K562 (cell line): ENCODE measurements around the gene TTBK2. TPM values are rescaled to one million over a fixed set of nuclear protein-coding genes. Genes with fewer than 3 reads are reported as not detected.

Source experiments
- ATAC-seq: fragments of 200-7000 bp; cut with Tn5 transposase; 3 replicates; pipeline ENCODE4 v1.9.1; 2020; ENCODE audit warnings: moderate library complexity
- BruUV-seq: library from RNA; stranded (reverse); fragments of 400-500 nt; replicated peaks from 2 replicates; lab custom pipeline; 2021; lab: Mats Ljungman, UMichigan
- CTCF ChIA-PET: fragments of 300-600 bp; formaldehyde crosslinking; extraction: SDS; loops from one replicate; lab custom pipeline; 2021; ENCODE audit warnings: low intra/inter-chr PET ratio; lab: Yijun Ruan, JAX
- POLR2A ChIA-PET: fragments of 300-600, 350-650 bp; sonication (Branson Sonifier 250); formaldehyde crosslinking; extraction: SDS; loops from one replicate; lab custom pipeline; 2021; ENCODE audit warnings: antibody characterized with exemption, inconsistent platforms; lab: Yijun Ruan, JAX
- DNase-seq, 4 experiments: peaks; one replicate each; pipeline versions ENCODE4 v3.0.0 to v3.0.0-alpha.2; 2011 to 2018; ENCODE audit warnings: low spot score in 3 of 4, mixed read lengths in 3 of 4; ENCODE audit errors: extremely low read depth in 1 of 4
- FAIRE-seq: peaks from 2 replicates; lab custom pipeline; 2011; peaks lifted over from hg19 to GRCh38; lab: Jason Lieb, UNC
- H2AFZ ChIP-seq: 2 replicates; pipeline ENCODE4 v1.6.0; 2011; ENCODE audit warnings: low read depth, low read length, control low read depth, inconsistent platforms
- H3K27ac ChIP-seq: fragments of 200-600 bp; 3 replicates; pipeline ENCODE4 v1.8.0; 2011; ENCODE audit warnings: low read depth, mild to moderate bottlenecking, control low read depth, inconsistent platforms, low read length, moderate library complexity, mixed read lengths; ENCODE audit errors: extremely low read depth
- H3K27me3 ChIP-seq, 2 experiments: fragments of 300-600 bp in 1 of 2; 2 replicates in 1 of 2; 3 replicates in 1 of 2; pipeline versions ENCODE4 v1.6.0 to v1.8.0; 2011; ENCODE audit warnings: inconsistent platforms in 2 of 2, low read length in 2 of 2, mild to moderate bottlenecking in 1 of 2, mixed read lengths in 1 of 2, moderate library complexity in 1 of 2; ENCODE audit not compliant: control insufficient read depth in 2 of 2, insufficient read depth in 2 of 2
- H3K36me3 ChIP-seq: fragments of 300-600 bp; 3 replicates; pipeline ENCODE4 v1.8.0; 2011; ENCODE audit warnings: mild to moderate bottlenecking, low read length, inconsistent platforms; ENCODE audit not compliant: control insufficient read depth, insufficient read depth
- H3K4me1 ChIP-seq, 2 experiments: fragments of 200-600 bp in 1 of 2; replicated peaks in 1 of 2; 2 replicates in 1 of 2; 3 replicates in 1 of 2; pipeline versions ENCODE4 v1.5.1 to v1.8.0; 2011; ENCODE audit warnings: inconsistent platforms in 2 of 2, low read length in 2 of 2, mild to moderate bottlenecking in 1 of 2, mixed read lengths in 1 of 2, moderate library complexity in 1 of 2; ENCODE audit not compliant: control insufficient read depth in 2 of 2, insufficient read depth in 2 of 2
- H3K4me2 ChIP-seq: 2 replicates; pipeline ENCODE4 v1.6.1; 2011; ENCODE audit warnings: low read length, control low read depth, inconsistent platforms, mixed read lengths; ENCODE audit not compliant: insufficient read depth
- H3K4me3 ChIP-seq: fragments of 200-600 bp; sonication (generic), shearing (Covaris generic); 2 replicates; pipeline ENCODE4 v1.5.1; 2016; ENCODE audit warnings: control low read depth, inconsistent platforms
- H3K79me2 ChIP-seq: fragments of 200-600 bp; 3 replicates; pipeline ENCODE4 v1.8.0; 2011; ENCODE audit warnings: low read length, inconsistent platforms; ENCODE audit not compliant: control insufficient read depth, insufficient read depth
- H3K9ac ChIP-seq, 2 experiments: 2 replicates each; pipeline versions ENCODE4 v1.6.0 to v1.6.1; 2011; ENCODE audit warnings: low read depth in 2 of 2, low read length in 2 of 2, control low read depth in 1 of 2, inconsistent platforms in 1 of 2, mild to moderate bottlenecking in 1 of 2, mixed read lengths in 1 of 2; ENCODE audit not compliant: insufficient read depth in 1 of 2
- H3K9me1 ChIP-seq: one replicate; pipeline ENCODE4 v1.6.0; 2011; ENCODE audit warnings: inconsistent platforms, mild to moderate bottlenecking, low read length, moderate library complexity; ENCODE audit not compliant: control insufficient read depth, insufficient read depth
- H3K9me3 ChIP-seq: replicated peaks from 2 replicates; pipeline ENCODE4 v1.5.1; 2011; ENCODE audit warnings: low read depth, low read length, inconsistent platforms; ENCODE audit not compliant: control insufficient read depth, insufficient read depth
- H4K20me1 ChIP-seq: replicated peaks from 2 replicates; pipeline ENCODE4 v1.6.1; 2011; ENCODE audit warnings: low read length, inconsistent platforms, mixed read lengths; ENCODE audit not compliant: control insufficient read depth, insufficient read depth
- ATF1 ChIP-seq, 2 experiments: fragments of 450-650 bp in 1 of 2; IDR thresholded peaks; 2 replicates each; pipeline ENCODE4 v1.6.1; 2016; ENCODE audit warnings: missing compliant biosample characterization in 1 of 2, missing genetic modification characterization in 1 of 2
- C11orf30 ChIP-seq: fragments of 450-650 bp; IDR thresholded peaks from 2 replicates; pipeline ENCODE4 v1.6.1; 2016; ENCODE audit warnings: low read depth, mild to moderate bottlenecking
- E2F4 ChIP-seq: sonication (generic); formaldehyde crosslinking; IDR thresholded peaks from 2 replicates; pipeline ENCODE4 v1.8.0; 2022; ENCODE audit warnings: mild to moderate bottlenecking, low read depth, missing genetic modification reagents
- HDAC8 ChIP-seq: fragments of 450-650 bp; IDR thresholded peaks from 2 replicates; pipeline ENCODE4 v1.6.1; 2016; ENCODE audit warnings: mild to moderate bottlenecking, missing genetic modification characterization, moderate library complexity, missing compliant biosample characterization
- HNRNPH1 ChIP-seq: fragments of 200-400 bp; formaldehyde crosslinking; optimal IDR thresholded peaks from 2 replicates; pipeline ENCODE3; 2017; ENCODE audit warnings: low read depth, mild to moderate bottlenecking, low read length, moderate library complexity
- NCOA2 ChIP-seq, 2 experiments: fragments of 450-650 bp; IDR thresholded peaks; 2 replicates each; pipeline ENCODE4 v1.6.1; 2018; ENCODE audit warnings: mild to moderate bottlenecking in 2 of 2, moderate library complexity in 1 of 2; ENCODE audit not compliant: partially characterized antibody in 2 of 2
- RBM14 ChIP-seq: fragments of 200-400 bp; formaldehyde crosslinking; IDR thresholded peaks from 2 replicates; pipeline ENCODE4 v1.6.1; 2018; ENCODE audit warnings: low read depth, mild to moderate bottlenecking, low read length, moderate library complexity, borderline replicate concordance; ENCODE audit not compliant: insufficient read depth
- SIX5 ChIP-seq, 2 experiments: IDR thresholded peaks; 2 replicates each; pipeline ENCODE4 v1.6.1; 2011; ENCODE audit warnings: low read length in 2 of 2, borderline replicate concordance in 1 of 2, low read depth in 1 of 2, mild to moderate bottlenecking in 1 of 2, moderate library complexity in 1 of 2; ENCODE audit not compliant: insufficient read depth in 1 of 2
- SMARCB1 ChIP-seq: IDR thresholded peaks from 2 replicates; pipeline ENCODE4 v1.6.1; 2011; ENCODE audit warnings: improper control_type of control experiment, low read depth; ENCODE audit not compliant: insufficient read length
- SRSF9 ChIP-seq: fragments of 200-400 bp; formaldehyde crosslinking; IDR thresholded peaks from 2 replicates; pipeline ENCODE4 v1.6.1; 2017; ENCODE audit warnings: low read depth, low read length, borderline replicate concordance
- TEAD4 ChIP-seq, 2 experiments: sonication (generic) in 1 of 2; formaldehyde crosslinking in 1 of 2; IDR thresholded peaks; 2 replicates each; pipeline versions ENCODE4 v1.6.1 to v1.8.0; 2012 to 2022; ENCODE audit warnings: borderline replicate concordance in 1 of 2, inconsistent platforms in 1 of 2, low read length in 1 of 2, mild to moderate bottlenecking in 1 of 2, missing genetic modification reagents in 1 of 2
- THRAP3 ChIP-seq: fragments of 450-650 bp; IDR thresholded peaks from 2 replicates; pipeline ENCODE4 v1.6.1; 2016; ENCODE audit warnings: mild to moderate bottlenecking, inconsistent platforms, borderline replicate concordance
- ZBED1 ChIP-seq: IDR thresholded peaks from 2 replicates; pipeline ENCODE4 v1.6.1; 2014
- ZNF398 ChIP-seq: fragments of 250-450 bp; sonication (Bioruptor Pico); IDR thresholded peaks from 2 replicates; pipeline ENCODE4 v1.8.0; 2021; ENCODE audit warnings: moderate library complexity, mild to moderate bottlenecking, inconsistent platforms
- WGBS: fragments of 100-300 bp; shearing (Covaris generic); methylation state at CpG from one replicate; pipeline ENCODE4 v1.1.6; 2016; ENCODE audit warnings: low coverage, mixed read lengths; ENCODE audit not compliant: insufficient coverage; ENCODE audit errors: missing lambda C conversion rate; 5-methylcytosine and 5-hydroxymethylcytosine counted together
- in situ Hi-C: fragments of 300-500 bp; cut with MboI; formaldehyde crosslinking; loops from 4 replicates; pipeline ENCODE4 v1.15.0; 2018; ENCODE audit warnings: inconsistent platforms, mixed read lengths
- intact Hi-C: fragments of 100-400 bp; cut with micrococcal nuclease; formaldehyde crosslinking; loops from 2 replicates; pipeline ENCODE4 v1.14.2; 2022
- polyA plus RNA-seq, 8 experiments: library from polyadenylated mRNA; depleted of rRNA in 4 of 8; stranded (reverse) in 5 of 8; unstranded in 3 of 8; fragments of >200 nt; fragmentation: Nextera tagmentation in 2 of 8; fragmentation: Illumina TruSeq in 1 of 8; extraction: Ambion mirVana in 2 of 8; extraction: Trizol in 1 of 8; gene quantifications; 2 replicates each; pipeline versions ENCODE4 v1.2.1 to v1.2.3, GENCODE V29; 2011 to 2014; ENCODE audit warnings: inconsistent platforms in 1 of 8, missing spikeins in 1 of 8
- total RNA-seq, 7 experiments: library from RNA; depleted of rRNA in 6 of 7; stranded (reverse); fragments of >200 nt in 6 of 7; fragmentation: Illumina TruSeq in 2 of 7; extraction: Trizol in 2 of 7; gene quantifications; 2 replicates each; pipeline versions ENCODE4 v1.2.1 to v1.2.3, GENCODE V29; 2011 to 2021; ENCODE audit warnings: low replicate concordance in 1 of 7

The TTBK2 gene
- total and polyA plus RNA-seq, 9 of the 15 experiments (the other 6 are each of a cell fraction or from before 2014, with no cell fraction given): 0.89 to 8.0 (median 4.8) TPM

GRCh38 chr15:42742149-42742548 is 178.4 kb downstream of the TTBK2 start:
- TF ChIP-seq ZBED1 (no peak), THRAP3 (no peak), TEAD4 (IDR thresholded peaks at IDR 0.05; ENCODE audit: low read length) (no peak), TEAD4 (CRISPR knock-in tag; IDR thresholded peaks at IDR 0.05; ENCODE audit: borderline replicate concordance) (no peak), HNRNPH1 (no peak), NCOA2 (IDR thresholded peaks at IDR 0.05; ENCODE audit: partially characterized antibody in 2 of 2) (no peak), ATF1 (CRISPR knock-in tag; IDR thresholded peaks at IDR 0.05) (no peak), ATF1 (tag; IDR thresholded peaks at IDR 0.05) (no peak), C11orf30 (no peak), SMARCB1 (no peak), SRSF9 (no peak), ZNF398 (no peak), HDAC8 (tag) (no peak), E2F4 (CRISPR knock-in tag) (no peak), SIX5 (IDR thresholded peaks at IDR 0.05; ENCODE audit: borderline replicate concordance in 1 of 2, insufficient read depth in 1 of 2, low read depth in 1 of 2, low read length in 2 of 2) (no peak), RBM14 (no peak)
- CTCF ChIA-PET: no interaction called here

More at GRCh38 chr15:42742149-42742548, 178.4 kb downstream of the TTBK2 start:
- Histone ChIP-seq H3K9me3 (no peaks in the 10 kb centered on the region), H3K27me3 (no peaks in the 10 kb centered on the region), H3K4me1 (peaks cover 0 to 7% of the 10 kb centered on the region in 2 experiments; a peak in 2 of 5 replicates), H3K9ac (no peak overlapping the region), H3K4me3 (no peak overlapping the region), H3K36me3 (peaks cover 4% of the 10 kb centered on the region; the same call in 1 of the 3 replicates), H2AFZ (no peak overlapping the region), H3K4me2 (no peak overlapping the region), H3K27ac (no peak overlapping the region), H4K20me1 (no peaks in the 10 kb centered on the region), H3K79me2 (peaks cover 3% of the 10 kb centered on the region; the same call in 1 of the 3 replicates), H3K9me1 (no peaks in the 10 kb centered on the region)
- no peak for DNase-seq
- intact Hi-C loops (no loop called here), in situ Hi-C loops (no loop called here)
- WGBS: 69% methylated on average over 4 of the region's 4 CpGs
- no peak for ATAC-seq
- POLR2A ChIA-PET: no interaction called here
- FAIRE-seq: no peak
- no TSS peak for BruUV-seq
